Measurements from ENCODE around the gene GNAQ. TPM values are rescaled to one million over a fixed set of nuclear protein-coding genes. Genes with fewer than 3 reads are reported as not detected.

The GNAQ gene
- total RNA-seq, 1 experiment from 2014 or later: 28.7 TPM

DNA sequence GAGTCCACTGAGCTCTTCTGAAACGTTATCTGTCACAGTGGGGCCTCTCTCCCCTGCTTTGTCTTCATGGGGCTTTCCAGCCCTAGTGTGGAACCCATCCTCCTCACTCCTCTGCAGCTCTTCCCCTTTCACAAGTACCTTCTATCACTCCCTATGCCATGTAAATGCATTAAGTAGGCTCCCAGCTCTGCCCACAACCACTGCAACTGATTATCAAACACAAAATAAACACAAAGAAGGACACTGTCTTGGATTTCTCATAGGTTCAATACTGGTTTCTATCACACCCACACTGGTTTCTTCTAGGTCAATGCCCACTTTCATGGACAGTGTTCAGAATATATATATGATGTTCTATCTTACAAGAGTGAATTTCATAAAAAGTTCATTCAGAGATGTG lies 139.4 kb downstream of the GNAQ start:
- Histone ChIP-seq H3K4me1 (ENCODE audit: control insufficient read depth in 1 of 2, insufficient read depth in 2 of 2, low read length in 2 of 2) (peaks cover 2 to 9% of the 10 kb centered on the region in 2 experiments; a peak in 3 of 4 replicates), H3K9me2 (ENCODE audit: insufficient read depth) (no peaks in the 10 kb centered on the region), H3K27me3 (ENCODE audit: insufficient read depth, low read length) (no peaks in the 10 kb centered on the region), H2AFZ (ENCODE audit: low read depth, low read length, poor library complexity, severe bottlenecking) (no peak overlapping the region), H3K27ac (ENCODE audit: low read depth, low read length) (no peak overlapping the region), H4K20me1 (ENCODE audit: insufficient read depth) (no peaks in the 10 kb centered on the region), H3K4me2 (ENCODE audit: low read length) (no peak overlapping the region), H3K9me3 (ENCODE audit: control insufficient read depth in 1 of 2, insufficient read depth in 1 of 2, low read depth in 1 of 2, low read length in 2 of 2) (no peaks in the 10 kb centered on the region), H3K36me3 (ENCODE audit: control insufficient read depth in 1 of 2, insufficient read depth in 2 of 2, low read length in 2 of 2) (no peaks in the 10 kb centered on the region), H3K79me2 (ENCODE audit: insufficient read depth, low read length) (no peaks in the 10 kb centered on the region), H3K9ac (ENCODE audit: low read length) (no peak overlapping the region), H3K4me3 (replicated peaks in 1 of 2; ENCODE audit: low read depth in 1 of 2, low read length in 2 of 2) (no peak overlapping the region)
- intact Hi-C loops (cut with micrococcal nuclease): no loop called here
- DNase-seq (ENCODE audit: low read depth, low spot score) (no peak), ATAC-seq (no peak)
- ChIA-PET RAD21 (ENCODE audit: low non-redundant PET in 1 of 2, low total read pairs in 2 of 2, uncharacterized antibody in 2 of 2, unreplicated experiment in 2 of 2) (no interaction called here), CTCF (no interaction called here), POLR2A (no interaction called here)
- BruUV-seq (replicated peaks): no TSS peak
- TF ChIP-seq, protein P1, sequence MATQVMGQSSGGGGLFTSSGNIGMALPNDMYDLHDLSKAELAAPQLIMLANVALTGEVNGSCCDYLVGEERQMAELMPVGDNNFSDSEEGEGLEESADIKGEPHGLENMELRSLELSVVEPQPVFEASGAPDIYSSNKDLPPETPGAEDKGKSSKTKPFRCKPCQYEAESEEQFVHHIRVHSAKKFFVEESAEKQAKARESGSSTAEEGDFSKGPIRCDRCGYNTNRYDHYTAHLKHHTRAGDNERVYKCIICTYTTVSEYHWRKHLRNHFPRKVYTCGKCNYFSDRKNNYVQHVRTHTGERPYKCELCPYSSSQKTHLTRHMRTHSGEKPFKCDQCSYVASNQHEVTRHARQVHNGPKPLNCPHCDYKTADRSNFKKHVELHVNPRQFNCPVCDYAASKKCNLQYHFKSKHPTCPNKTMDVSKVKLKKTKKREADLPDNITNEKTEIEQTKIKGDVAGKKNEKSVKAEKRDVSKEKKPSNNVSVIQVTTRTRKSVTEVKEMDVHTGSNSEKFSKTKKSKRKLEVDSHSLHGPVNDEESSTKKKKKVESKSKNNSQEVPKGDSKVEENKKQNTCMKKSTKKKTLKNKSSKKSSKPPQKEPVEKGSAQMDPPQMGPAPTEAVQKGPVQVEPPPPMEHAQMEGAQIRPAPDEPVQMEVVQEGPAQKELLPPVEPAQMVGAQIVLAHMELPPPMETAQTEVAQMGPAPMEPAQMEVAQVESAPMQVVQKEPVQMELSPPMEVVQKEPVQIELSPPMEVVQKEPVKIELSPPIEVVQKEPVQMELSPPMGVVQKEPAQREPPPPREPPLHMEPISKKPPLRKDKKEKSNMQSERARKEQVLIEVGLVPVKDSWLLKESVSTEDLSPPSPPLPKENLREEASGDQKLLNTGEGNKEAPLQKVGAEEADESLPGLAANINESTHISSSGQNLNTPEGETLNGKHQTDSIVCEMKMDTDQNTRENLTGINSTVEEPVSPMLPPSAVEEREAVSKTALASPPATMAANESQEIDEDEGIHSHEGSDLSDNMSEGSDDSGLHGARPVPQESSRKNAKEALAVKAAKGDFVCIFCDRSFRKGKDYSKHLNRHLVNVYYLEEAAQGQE (IDR thresholded peaks at IDR 0.05; ENCODE audit: low read depth): no peak
- TF ChIP-seq SP1 (IDR thresholded peaks at IDR 0.05; ENCODE audit: low read depth) (no peak), CBX3 (IDR thresholded peaks at IDR 0.05; ENCODE audit: low read depth) (no peak), SRF (IDR thresholded peaks at IDR 0.05; ENCODE audit: low read depth) (no peak), ELF1 (IDR thresholded peaks at IDR 0.05; ENCODE audit: borderline replicate concordance, low read depth) (no peak), ZFX (IDR thresholded peaks at IDR 0.05) (no peak), TCF7L2 (IDR thresholded peaks at IDR 0.05; ENCODE audit: borderline replicate concordance, extremely low read depth, insufficient read depth, insufficient read length) (no peak), SIN3A (IDR thresholded peaks at IDR 0.05; ENCODE audit: low read depth) (no peak), EZH2phosphoT487 (IDR thresholded peaks at IDR 0.05; ENCODE audit: borderline replicate concordance) (no peak), POLR2AphosphoS5 (IDR thresholded peaks at IDR 0.05; ENCODE audit: low read depth, low read length) (no peak), EGR1 (IDR thresholded peaks at IDR 0.05; ENCODE audit: low read depth) (no peak), CEBPB (IDR thresholded peaks at IDR 0.05; ENCODE audit: low read depth) (no peak), ZNF274 (IDR thresholded peaks at IDR 0.05; ENCODE audit: low read depth, low read length) (no peak), FOSL1 (IDR thresholded peaks at IDR 0.05; ENCODE audit: low read depth) (no peak)
- TF ChIP-seq, protein P2, sequence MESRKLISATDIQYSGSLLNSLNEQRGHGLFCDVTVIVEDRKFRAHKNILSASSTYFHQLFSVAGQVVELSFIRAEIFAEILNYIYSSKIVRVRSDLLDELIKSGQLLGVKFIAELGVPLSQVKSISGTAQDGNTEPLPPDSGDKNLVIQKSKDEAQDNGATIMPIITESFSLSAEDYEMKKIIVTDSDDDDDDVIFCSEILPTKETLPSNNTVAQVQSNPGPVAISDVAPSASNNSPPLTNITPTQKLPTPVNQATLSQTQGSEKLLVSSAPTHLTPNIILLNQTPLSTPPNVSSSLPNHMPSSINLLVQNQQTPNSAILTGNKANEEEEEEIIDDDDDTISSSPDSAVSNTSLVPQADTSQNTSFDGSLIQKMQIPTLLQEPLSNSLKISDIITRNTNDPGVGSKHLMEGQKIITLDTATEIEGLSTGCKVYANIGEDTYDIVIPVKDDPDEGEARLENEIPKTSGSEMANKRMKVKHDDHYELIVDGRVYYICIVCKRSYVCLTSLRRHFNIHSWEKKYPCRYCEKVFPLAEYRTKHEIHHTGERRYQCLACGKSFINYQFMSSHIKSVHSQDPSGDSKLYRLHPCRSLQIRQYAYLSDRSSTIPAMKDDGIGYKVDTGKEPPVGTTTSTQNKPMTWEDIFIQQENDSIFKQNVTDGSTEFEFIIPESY (IDR thresholded peaks at IDR 0.05; ENCODE audit: extremely low read depth, insufficient replicate concordance, low read length): no peak
- TF ChIP-seq, protein P3, sequence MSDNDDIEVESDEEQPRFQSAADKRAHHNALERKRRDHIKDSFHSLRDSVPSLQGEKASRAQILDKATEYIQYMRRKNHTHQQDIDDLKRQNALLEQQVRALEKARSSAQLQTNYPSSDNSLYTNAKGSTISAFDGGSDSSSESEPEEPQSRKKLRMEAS (IDR thresholded peaks at IDR 0.05): no peak
- TF ChIP-seq, protein P4, sequence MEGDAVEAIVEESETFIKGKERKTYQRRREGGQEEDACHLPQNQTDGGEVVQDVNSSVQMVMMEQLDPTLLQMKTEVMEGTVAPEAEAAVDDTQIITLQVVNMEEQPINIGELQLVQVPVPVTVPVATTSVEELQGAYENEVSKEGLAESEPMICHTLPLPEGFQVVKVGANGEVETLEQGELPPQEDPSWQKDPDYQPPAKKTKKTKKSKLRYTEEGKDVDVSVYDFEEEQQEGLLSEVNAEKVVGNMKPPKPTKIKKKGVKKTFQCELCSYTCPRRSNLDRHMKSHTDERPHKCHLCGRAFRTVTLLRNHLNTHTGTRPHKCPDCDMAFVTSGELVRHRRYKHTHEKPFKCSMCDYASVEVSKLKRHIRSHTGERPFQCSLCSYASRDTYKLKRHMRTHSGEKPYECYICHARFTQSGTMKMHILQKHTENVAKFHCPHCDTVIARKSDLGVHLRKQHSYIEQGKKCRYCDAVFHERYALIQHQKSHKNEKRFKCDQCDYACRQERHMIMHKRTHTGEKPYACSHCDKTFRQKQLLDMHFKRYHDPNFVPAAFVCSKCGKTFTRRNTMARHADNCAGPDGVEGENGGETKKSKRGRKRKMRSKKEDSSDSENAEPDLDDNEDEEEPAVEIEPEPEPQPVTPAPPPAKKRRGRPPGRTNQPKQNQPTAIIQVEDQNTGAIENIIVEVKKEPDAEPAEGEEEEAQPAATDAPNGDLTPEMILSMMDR (IDR thresholded peaks at IDR 0.05 in 2 of 3, conservative IDR thresholded peaks at IDR 0.05 in 1 of 3; ENCODE audit: borderline replicate concordance in 1 of 3, insufficient read depth in 1 of 3, low read depth in 2 of 3, low read length in 2 of 3): no peak
- TF ChIP-seq, protein P5, sequence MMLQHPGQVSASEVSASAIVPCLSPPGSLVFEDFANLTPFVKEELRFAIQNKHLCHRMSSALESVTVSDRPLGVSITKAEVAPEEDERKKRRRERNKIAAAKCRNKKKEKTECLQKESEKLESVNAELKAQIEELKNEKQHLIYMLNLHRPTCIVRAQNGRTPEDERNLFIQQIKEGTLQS (IDR thresholded peaks at IDR 0.05): no peak
